Measurements from ENCODE around the gene SYT1.

- no peak for TF ChIP-seq POLR2AphosphoS5 (IDR thresholded peaks at IDR 0.05)
- no peak for TF ChIP-seq POLR2A (IDR thresholded peaks at IDR 0.05)
- no peak for TF ChIP-seq CTCF (IDR thresholded peaks at IDR 0.05)
- TF ChIP-seq EP300 (IDR thresholded peaks at IDR 0.05) = no peak
Observed at GRCh38 chr12:79400481-79400880, 535.9 kb downstream of the SYT1 start.

Data from sigmoid colon (tissue), 4 donors.